Fibroblast of lung (primary cell): Measurements from ENCODE around the gene OR1C1. TPM values are rescaled to one million over a fixed set of nuclear protein-coding genes. Genes with fewer than 3 reads are reported as not detected.
"Not testable (repeated sequence)": the region's sequence is repeated elsewhere in the genome, so short reads cannot be mapped to it uniquely, and the experiment has no call there.

ENCODE experiments used
- DNase-seq, 2 donors: peaks; one replicate each; pipeline versions ENCODE4 v3.0.0 to v3.0.0-alpha.2; 2010; ENCODE audit warnings: low read depth in 2 of 2
- H2AFZ ChIP-seq: 2 replicates; pipeline ENCODE4 v1.5.1; 2012; ENCODE audit warnings: low read length, control low read depth, inconsistent platforms
- H3K27ac ChIP-seq: 2 replicates; pipeline ENCODE4 v1.5.1; 2011; ENCODE audit warnings: low read length, control low read depth; ENCODE audit not compliant: insufficient read depth
- H3K27me3 ChIP-seq: 2 replicates; pipeline ENCODE4 v1.5.1; 2011; ENCODE audit warnings: mild to moderate bottlenecking, low read length; ENCODE audit not compliant: control insufficient read depth, insufficient read depth
- H3K36me3 ChIP-seq: 2 replicates; pipeline ENCODE4 v1.5.1; 2011; ENCODE audit warnings: low read length; ENCODE audit not compliant: control insufficient read depth, insufficient read depth
- H3K4me1 ChIP-seq: 2 replicates; pipeline ENCODE4 v1.5.1; 2011; ENCODE audit warnings: low read length; ENCODE audit not compliant: control insufficient read depth, insufficient read depth; ENCODE audit errors: extremely low read depth
- H3K4me2 ChIP-seq: 2 replicates; pipeline ENCODE4 v1.5.1; 2011; ENCODE audit warnings: low read length, control low read depth; ENCODE audit not compliant: insufficient read depth; ENCODE audit errors: extremely low read depth
- H3K4me3 ChIP-seq, 4 experiments: fragments of 200-600 bp in 1 of 4; sonication (generic) in 1 of 4; replicated peaks in 1 of 4; 2 replicates each; pipeline ENCODE4 v1.5.1; 2011 to 2016; ENCODE audit warnings: low read length in 4 of 4, low read depth in 3 of 4, mild to moderate bottlenecking in 3 of 4, control low read depth in 2 of 4, inconsistent platforms in 1 of 4, mixed read lengths in 1 of 4; ENCODE audit not compliant: insufficient read depth in 1 of 4; ENCODE audit errors: control extremely low read depth in 1 of 4
- H3K79me2 ChIP-seq: 2 replicates; pipeline ENCODE4 v1.5.1; 2012; ENCODE audit warnings: mild to moderate bottlenecking, low read length, inconsistent platforms; ENCODE audit not compliant: control insufficient read depth, insufficient read depth
- H3K9ac ChIP-seq: 2 replicates; pipeline ENCODE4 v1.5.1; 2011; ENCODE audit warnings: mild to moderate bottlenecking, low read length, control low read depth; ENCODE audit not compliant: insufficient read depth
- H3K9me3 ChIP-seq: 2 replicates; pipeline ENCODE4 v1.5.1; 2012; ENCODE audit warnings: low read depth, low read length; ENCODE audit not compliant: control insufficient read depth, insufficient read depth
- H4K20me1 ChIP-seq: 2 replicates; pipeline ENCODE4 v1.5.1; 2011; ENCODE audit warnings: low read length; ENCODE audit not compliant: control insufficient read depth, insufficient read depth; ENCODE audit errors: extremely low read depth
- CTCF ChIP-seq, 2 donors: IDR thresholded peaks in 1 of 2; conservative IDR thresholded peaks in 1 of 2; 1 replicate in 1 of 2; 2 replicates in 1 of 2; pipeline ENCODE4 v1.5.1; 2011 to 2012; ENCODE audit warnings: low read length in 2 of 2, control low read depth in 1 of 2, inconsistent platforms in 1 of 2, low read depth in 1 of 2, mild to moderate bottlenecking in 1 of 2
- EZH2 ChIP-seq: IDR thresholded peaks from 2 replicates; pipeline ENCODE4 v1.5.1; 2012; ENCODE audit warnings: low read length, control low read depth, mild to moderate bottlenecking; ENCODE audit errors: missing control alignments
- polyA plus RNA-seq, 2 donors: library from polyadenylated mRNA; depleted of rRNA in 1 of 2; stranded (reverse) in 1 of 2; unstranded in 1 of 2; fragments of >200 nt; gene quantifications; 2 replicates each; pipeline ENCODE4 v1.2.1, GENCODE V29; 2011 to 2012; ENCODE audit warnings: missing spikeins in 1 of 2
- total RNA-seq: library from RNA; depleted of rRNA; stranded (reverse); fragments of >200 nt; gene quantifications from 2 replicates; pipeline ENCODE4 v1.2.1, GENCODE V29; 2014

OR1C1 gene
- total and polyA plus RNA-seq, 2 donors (not counting 1 experiment from before 2014, with no cell fraction given): not detected

GRCh38 chr1:247746391-247746935 lies 13.9 kb downstream of the OR1C1 start:
- H3K27ac ChIP-seq: no peak overlapping the region
- DNase-seq: peak in 1 of 2 donors; percentile 63
- H3K9me3 ChIP-seq: no peaks in the 10 kb centered on the region

GRCh38 chr1:247742215-247742760 lies 18.1 kb downstream of the OR1C1 start:
- H3K4me3 ChIP-seq, H3K79me2 ChIP-seq, H4K20me1 ChIP-seq, H3K4me2 ChIP-seq, H3K4me1 ChIP-seq, H3K27me3 ChIP-seq, H3K9ac ChIP-seq, H2AFZ ChIP-seq, H3K36me3 ChIP-seq, H3K27ac ChIP-seq, H3K9me3 ChIP-seq: not testable (repeated sequence)
- peak in 1 of 2 donors; percentile 76 for DNase-seq

More at GRCh38 chr1:247746391-247746935, 13.9 kb downstream of the OR1C1 start:
- H4K20me1 ChIP-seq: no peaks in the 10 kb centered on the region
- no peak overlapping the region for H3K9ac ChIP-seq
- H3K4me3 ChIP-seq: no peak overlapping the region
- TF ChIP-seq EZH2 (no peak), CTCF (conservative IDR thresholded peaks at IDR 0.05 in 1 of 2, IDR thresholded peaks at IDR 0.05 in 1 of 2; ENCODE audit: low read depth in 1 of 2, low read length in 2 of 2) (no peak)
- H2AFZ ChIP-seq: no peak overlapping the region
- no peaks in the 10 kb centered on the region for H3K27me3 ChIP-seq
- no peak overlapping the region for H3K4me2 ChIP-seq
- H3K79me2 ChIP-seq: no peaks in the 10 kb centered on the region
- no peaks in the 10 kb centered on the region for H3K36me3 ChIP-seq
- H3K4me1 ChIP-seq: no peaks in the 10 kb centered on the region

- Histone ChIP-seq H3K27me3 (no peaks in the 10 kb centered on the region), H3K9ac (no peak overlapping the region), H3K4me2 (no peak overlapping the region), H3K36me3 (no peaks in the 10 kb centered on the region), H3K79me2 (no peaks in the 10 kb centered on the region), H4K20me1 (no peaks in the 10 kb centered on the region), H3K4me3 (no peak overlapping the region), H3K4me1 (no peaks in the 10 kb centered on the region), H2AFZ (no peak overlapping the region), H3K27ac (no peak overlapping the region), H3K9me3 (no peaks in the 10 kb centered on the region)
- TF ChIP-seq EZH2 (no peak), CTCF (conservative IDR thresholded peaks at IDR 0.05 in 1 of 2, IDR thresholded peaks at IDR 0.05 in 1 of 2; ENCODE audit: low read depth in 1 of 2, low read length in 2 of 2) (no peak)
- DNase-seq: no peak
Observed at GRCh38 chr1:247741756-247742155, 18.6 kb downstream of the OR1C1 start.
